PC-9 (cell line): ENCODE results near the gene PRCD. TPM values are rescaled to one million over a fixed set of nuclear protein-coding genes. Genes with fewer than 3 reads are reported as not detected.

Experiments used
- BruUV-seq: library from RNA; stranded (reverse); fragments of 400-500 nt; replicated peaks from 2 replicates; lab custom pipeline; 2021; lab: Mats Ljungman, UMichigan
- CTCF ChIA-PET: fragments of 300-600 bp; sonication (Branson Sonifier 250); formaldehyde crosslinking; loops from one replicate; lab custom pipeline; 2022; ENCODE audit warnings: antibody characterized with exemption; lab: Charles Lee
- POLR2A ChIA-PET: fragments of 300-600 bp; sonication (Branson Sonifier 250); formaldehyde crosslinking; loops from one replicate; lab custom pipeline; 2022; ENCODE audit warnings: antibody characterized with exemption; ENCODE audit not compliant: unreplicated experiment; lab: Charles Lee
- DNase-seq, 2 experiments: peaks; one replicate each; pipeline versions ENCODE4 v3.0.0 to v3.0.0-alpha.2; 2015 to 2022; ENCODE audit warnings: mixed read lengths in 1 of 2
- H2AFZ ChIP-seq: fragments of 200-600 bp; sonication (generic); 2 replicates; pipeline ENCODE4 v1.8.1; 2017; ENCODE audit warnings: antibody characterized with exemption
- H3F3A ChIP-seq: fragments of 200-600 bp; sonication (generic); 2 replicates; pipeline ENCODE4 v1.8.1; 2017; ENCODE audit warnings: antibody characterized with exemption, mild to moderate bottlenecking, low read depth; ENCODE audit not compliant: insufficient read depth
- H3K27ac ChIP-seq: fragments of 200-600 bp; sonication (generic); 2 replicates; pipeline ENCODE4 v1.6.1; 2016; ENCODE audit warnings: mixed run types
- H3K27me3 ChIP-seq: fragments of 200-600 bp; sonication (generic); 2 replicates; pipeline ENCODE4 v1.6.1; 2016; ENCODE audit warnings: low read depth, mixed run types; ENCODE audit not compliant: insufficient read depth
- H3K36me3 ChIP-seq: fragments of 200-600 bp; sonication (generic); 2 replicates; pipeline ENCODE4 v1.6.1; 2016; ENCODE audit warnings: low read depth, mixed run types
- H3K4me1 ChIP-seq: fragments of 200-600 bp; sonication (generic); replicated peaks from 2 replicates; pipeline ENCODE4 v1.6.1; 2016; ENCODE audit warnings: mixed run types; ENCODE audit not compliant: insufficient read depth
- H3K4me2 ChIP-seq: fragments of 200-600 bp; sonication (generic); 2 replicates; pipeline ENCODE4 v1.6.1; 2017; ENCODE audit warnings: mixed run types
- H3K4me3 ChIP-seq: fragments of 200-600 bp; sonication (generic); 2 replicates; pipeline ENCODE4 v1.6.1; 2016; ENCODE audit warnings: mixed run types
- H3K79me2 ChIP-seq: fragments of 200-600 bp; sonication (generic); 2 replicates; pipeline ENCODE4 v1.6.1; 2017; ENCODE audit warnings: low read depth, mixed run types
- H3K9me2 ChIP-seq: fragments of 200-600 bp; sonication (generic); 2 replicates; pipeline ENCODE4 v1.8.1; 2017; ENCODE audit warnings: mild to moderate bottlenecking; ENCODE audit not compliant: insufficient read depth
- H3K9me3 ChIP-seq: fragments of 200-600 bp; sonication (generic); 2 replicates; pipeline ENCODE4 v1.8.1; 2016; ENCODE audit warnings: low read depth; ENCODE audit not compliant: insufficient read depth
- H4K20me1 ChIP-seq: fragments of 200-600 bp; sonication (generic); 2 replicates; pipeline ENCODE4 v1.8.1; 2017; ENCODE audit not compliant: insufficient read depth
- CTCF ChIP-seq: fragments of 200-600 bp; sonication (generic); conservative IDR thresholded peaks from 2 replicates; pipeline ENCODE4 v1.6.1; 2017; ENCODE audit warnings: mixed run types, antibody characterized with exemption, mild to moderate bottlenecking, moderate library complexity
- EZH2 ChIP-seq: fragments of 200-600 bp; sonication (generic); IDR thresholded peaks from 2 replicates; pipeline ENCODE4 v1.8.0; 2017; ENCODE audit warnings: antibody characterized with exemption, low read depth
- intact Hi-C: fragments of 100-400 bp; cut with micrococcal nuclease; formaldehyde crosslinking; loops from one replicate; pipeline ENCODE4 v1.10.0; 2022; ENCODE audit not compliant: unreplicated experiment
- total RNA-seq: library from RNA; stranded (reverse); gene quantifications from 2 replicates; pipeline ENCODE4 v1.2.3, GENCODE V29; 2021

PRCD gene
- total RNA-seq, 1 experiment from 2014 or later, result 2.7 TPM

GRCh38 chr17:76560877-76561221 is 21.0 kb downstream of the PRCD start:
- Histone ChIP-seq H3K79me2 (peaks cover 56% of the 10 kb centered on the region), H4K20me1 (peaks cover 48% of the 10 kb centered on the region), H3K4me2 (peak overlapping the region; percentile 99), H3K36me3 (peaks cover 18% of the 10 kb centered on the region), H3K4me3 (0 out of 2 replicates have a peak overlapping the region, but pooled peaks have one; percentile 97), H3K27me3 (no peaks in the 10 kb centered on the region), H3K9me3 (no peaks in the 10 kb centered on the region), H2AFZ (no peak overlapping the region), H3K9me2 (no peaks in the 10 kb centered on the region), H3F3A (peaks cover 39% of the 10 kb centered on the region), H3K4me1 (peaks cover 27% of the 10 kb centered on the region), H3K27ac (no peak overlapping the region)
- CTCF ChIA-PET, result interaction anchor here (1.4 kb wide), 1 partner anchor 53 kb away, joined by 4 read pairs; no protein-coding TSS in a partner anchor
- no TSS peak for BruUV-seq
- TF ChIP-seq EZH2, result no peak
- TF ChIP-seq CTCF, result no peak
- no peak for DNase-seq
- POLR2A ChIA-PET, result no interaction called here
- intact Hi-C loops, result no loop called here

GRCh38 chr17:76561332-76561731 is 21.5 kb downstream of the PRCD start:
- Histone ChIP-seq H3K79me2 (peaks cover 56% of the 10 kb centered on the region), H3F3A (peaks cover 42% of the 10 kb centered on the region), H3K9me3 (no peaks in the 10 kb centered on the region), H3K27ac (no peak overlapping the region), H2AFZ (no peak overlapping the region), H3K4me3 (no peak overlapping the region), H3K4me2 (peak overlapping the region; percentile 99; the same call in 1 of the 2 replicates), H3K27me3 (no peaks in the 10 kb centered on the region), H3K36me3 (peaks cover 18% of the 10 kb centered on the region), H4K20me1 (peaks cover 52% of the 10 kb centered on the region), H3K4me1 (peaks cover 27% of the 10 kb centered on the region), H3K9me2 (no peaks in the 10 kb centered on the region)
- POLR2A ChIA-PET, result interaction anchor here (0.6 kb wide), 1 partner anchor 62 kb away, joined by 3 read pairs; no protein-coding TSS in a partner anchor
- no peak for DNase-seq
- CTCF ChIA-PET, result no interaction called here
- intact Hi-C loops, result no loop called here
- BruUV-seq, result no TSS peak
- no peak for TF ChIP-seq CTCF
- TF ChIP-seq EZH2, result no peak

- Histone ChIP-seq H3K36me3 (peaks cover 18% of the 10 kb centered on the region), H3K79me2 (peaks cover 52% of the 10 kb centered on the region)
- POLR2A ChIA-PET, result interaction anchor here (0.6 to 0.7 kb wide), 3 partner anchors 17 to 62 kb away, joined by 3 to 10 read pairs (median 3); no protein-coding TSS in a partner anchor
Observed at GRCh38 chr17:76561799-76562268, 22.0 kb downstream of the PRCD start.

More at GRCh38 chr17:76561799-76562268, 22.0 kb downstream of the PRCD start:
- intact Hi-C loops, result no loop called here
- H3K27ac ChIP-seq, result no peak overlapping the region
- BruUV-seq, result no TSS peak
- TF ChIP-seq CTCF (no peak), EZH2 (no peak)
- H3K4me2 ChIP-seq, result peak overlapping the region; percentile 99; the same call in 1 of the 2 replicates
- DNase-seq, result no peak
- no peaks in the 10 kb centered on the region for H3K27me3 ChIP-seq
- no peak overlapping the region for H3K4me3 ChIP-seq
- peaks cover 23% of the 10 kb centered on the region for H3K4me1 ChIP-seq
- no peak overlapping the region for H2AFZ ChIP-seq
- peaks cover 46% of the 10 kb centered on the region for H3F3A ChIP-seq
- H4K20me1 ChIP-seq, result peaks cover 52% of the 10 kb centered on the region
- CTCF ChIA-PET, result interaction anchor here (0.7 kb wide), 1 partner anchor 23 kb away, joined by 4 read pairs; no protein-coding TSS in a partner anchor
- no peaks in the 10 kb centered on the region for H3K9me3 ChIP-seq
- H3K9me2 ChIP-seq, result no peaks in the 10 kb centered on the region
